CD4-positive, alpha-beta T cell treated with Interleukin-2 at 100 ng/mL for 4 hours (primary cell): Measurements from ENCODE around the gene SERPINA1.
"Not testable (repeated sequence)": the region's sequence is repeated elsewhere in the genome, so short reads cannot be mapped to it uniquely, and the experiment has no call there.

Experiments used
- DNase-seq: peaks from one replicate; pipeline ENCODE4 v3.0.0-alpha.2; 2020; ENCODE audit warnings: low spot score

SERPINA1 gene

GRCh38 chr14:94369766-94370523, 18.5 kb downstream of the SERPINA1 start:
- DNase-seq = not testable (repeated sequence)

GRCh38 chr14:94368956-94369355, 19.4 kb downstream of the SERPINA1 start:
- DNase-seq = no peak

GRCh38 chr14:94368243-94368590, 20.2 kb downstream of the SERPINA1 start:
- no peak for DNase-seq

GRCh38 chr14:94367347-94368242, 20.8 kb downstream of the SERPINA1 start:
- DNase-seq = no peak

- DNase-seq = no peak
Observed at GRCh38 chr14:94366146-94366915, 22.1 kb downstream of the SERPINA1 start, which contains the start of gene SERPINA2. SERPINA2 (minus strand) TSS chr14:94366698.

GRCh38 chr14:94365624-94366023, 22.8 kb downstream of the SERPINA1 start:
- no peak for DNase-seq

GRCh38 chr14:94364964-94365363, 23.4 kb downstream of the SERPINA1 start:
- DNase-seq = no peak

GRCh38 chr14:94364037-94364436, 24.4 kb downstream of the SERPINA1 start:
- DNase-seq = no peak

GRCh38 chr14:94363151-94363624, 25.2 kb downstream of the SERPINA1 start:
- no peak for DNase-seq

- DNase-seq = no peak
Observed at GRCh38 chr14:94362614-94363133, 25.7 kb downstream of the SERPINA1 start.

- no peak for DNase-seq
Observed at GRCh38 chr14:94361682-94362081, 26.7 kb downstream of the SERPINA1 start.

GRCh38 chr14:94360945-94361565, 27.3 kb downstream of the SERPINA1 start:
- no peak for DNase-seq

- no peak for DNase-seq
Observed at GRCh38 chr14:94357166-94357565, 31.2 kb downstream of the SERPINA1 start.

- DNase-seq = no peak
Observed at GRCh38 chr14:94356379-94357056, 31.9 kb downstream of the SERPINA1 start.

GRCh38 chr14:94355191-94355794, 33.1 kb downstream of the SERPINA1 start:
- DNase-seq = no peak

GRCh38 chr14:94354638-94355185, 33.7 kb downstream of the SERPINA1 start:
- no peak for DNase-seq

GRCh38 chr14:94354190-94354589, 34.2 kb downstream of the SERPINA1 start:
- DNase-seq = not testable (repeated sequence)

- DNase-seq = no peak
Observed at GRCh38 chr14:94349276-94349675, 39.1 kb downstream of the SERPINA1 start.

- no peak for DNase-seq
Observed at GRCh38 chr14:94348836-94349235, 39.6 kb downstream of the SERPINA1 start.

- DNase-seq = no peak
Observed at GRCh38 chr14:94346841-94347240, 41.6 kb downstream of the SERPINA1 start.
